ENCODE measurements around the gene FN1. TPM values are rescaled to one million over a fixed set of nuclear protein-coding genes. Genes with fewer than 3 reads are reported as not detected.

Gene FN1
- total and polyA plus RNA-seq, 2 donors (not counting 1 experiment from before 2014, with no cell fraction given), result 0.05 TPM; not detected in 1

GRCh38 chr2:215384710-215385109, 51.2 kb downstream of the FN1 start:
- no peak overlapping the region for H3K4me3 ChIP-seq (ENCODE audit: control extremely low read depth in 1 of 5, extremely low read depth in 1 of 5, insufficient read depth in 1 of 5, low read depth in 2 of 5, low read length in 4 of 5)
- H3K4me1 Mint-ChIP-seq, result no peaks in the 10 kb centered on the region
- H3K9me3 ChIP-seq (ENCODE audit: control extremely low read depth in 1 of 3, control insufficient read depth in 2 of 3, insufficient read depth in 1 of 3, low read length in 2 of 3), result no peaks in the 10 kb centered on the region
- no peak overlapping the region for H3K27ac ChIP-seq (ENCODE audit: low read length in 2 of 2)
- H3K79me2 ChIP-seq (ENCODE audit: control insufficient read depth, insufficient read depth, low read length), result no peaks in the 10 kb centered on the region
- no peak for ATAC-seq (ENCODE audit: low read depth)
- no peak overlapping the region for H3K9ac ChIP-seq (ENCODE audit: low read length)
- intact Hi-C loops (cut with micrococcal nuclease), result no loop called here
- no peak for DNase-seq
- no peak for TF ChIP-seq CTCF (IDR thresholded peaks at IDR 0.05)
- no peak for TF ChIP-seq EZH2 (IDR thresholded peaks at IDR 0.05; ENCODE audit: borderline replicate concordance, insufficient read depth, low read depth, low read length, poor library complexity, severe bottlenecking)
- no peak overlapping the region for H2AFZ ChIP-seq (ENCODE audit: insufficient read depth, low read depth, low read length, poor library complexity, severe bottlenecking)
- H3K4me1 ChIP-seq (ENCODE audit: control insufficient read depth in 2 of 2, insufficient read depth in 2 of 2, low read length in 2 of 2), result no peaks in the 10 kb centered on the region
- H4K20me1 ChIP-seq (ENCODE audit: control insufficient read depth, insufficient read depth, low read length, poor library complexity, severe bottlenecking), result no peaks in the 10 kb centered on the region
- H3K27me3 ChIP-seq (replicated peaks in 1 of 4; ENCODE audit: control extremely low read depth in 1 of 4, control insufficient read depth in 3 of 4, insufficient read depth in 4 of 4, low read length in 3 of 4), result no peaks in the 10 kb centered on the region
- H3K36me3 ChIP-seq (replicated peaks in 1 of 2; ENCODE audit: control extremely low read depth in 1 of 2, control insufficient read depth in 1 of 2, extremely low read depth in 1 of 2, insufficient read depth in 2 of 2, low read length in 1 of 2), result no peaks in the 10 kb centered on the region
- ChIA-PET POLR2A (no interaction called here), CTCF (no interaction called here)
- WGBS (ENCODE audit: insufficient coverage), result 92% methylated on average over 3 of the region's 7 CpGs
- H3K27ac Mint-ChIP-seq, result no peak overlapping the region
- no peaks in the 10 kb centered on the region for H3K27me3 Mint-ChIP-seq
- no peak overlapping the region for H3K4me2 ChIP-seq (replicated peaks; ENCODE audit: low read depth, low read length, poor library complexity, severe bottlenecking)
- no peaks in the 10 kb centered on the region for H3K9me3 Mint-ChIP-seq (ENCODE audit: insufficient read depth)
- no peak overlapping the region for H3K4me3 Mint-ChIP-seq

- WGBS (ENCODE audit: insufficient coverage), result 93% methylated on average over 6 of the region's 8 CpGs
Measured at GRCh38 chr2:215383652-215384279, 52.1 kb downstream of the FN1 start.

More at GRCh38 chr2:215383652-215384279, 52.1 kb downstream of the FN1 start:
- CTCF ChIA-PET, result no interaction called here
- no peak overlapping the region for H3K4me3 Mint-ChIP-seq
- no peaks in the 10 kb centered on the region for H3K27me3 ChIP-seq (replicated peaks in 1 of 4; ENCODE audit: control extremely low read depth in 1 of 4, control insufficient read depth in 3 of 4, insufficient read depth in 4 of 4, low read length in 3 of 4)
- H3K36me3 ChIP-seq (replicated peaks in 1 of 2; ENCODE audit: control extremely low read depth in 1 of 2, control insufficient read depth in 1 of 2, extremely low read depth in 1 of 2, insufficient read depth in 2 of 2, low read length in 1 of 2), result no peaks in the 10 kb centered on the region
- no peak overlapping the region for H3K4me2 ChIP-seq (replicated peaks; ENCODE audit: low read depth, low read length, poor library complexity, severe bottlenecking)
- TF ChIP-seq EZH2 (IDR thresholded peaks at IDR 0.05; ENCODE audit: borderline replicate concordance, insufficient read depth, low read depth, low read length, poor library complexity, severe bottlenecking), result no peak
- TF ChIP-seq CTCF (IDR thresholded peaks at IDR 0.05), result no peak
- H3K27ac ChIP-seq (ENCODE audit: low read length in 2 of 2), result no peak overlapping the region
- DNase-seq (no peak), ATAC-seq (ENCODE audit: low read depth) (no peak)
- H3K4me1 Mint-ChIP-seq, result no peaks in the 10 kb centered on the region
- POLR2A ChIA-PET, result no interaction called here
- H3K79me2 ChIP-seq (ENCODE audit: control insufficient read depth, insufficient read depth, low read length), result no peaks in the 10 kb centered on the region
- H3K27me3 Mint-ChIP-seq, result no peaks in the 10 kb centered on the region
- H3K9ac ChIP-seq (ENCODE audit: low read length), result no peak overlapping the region
- intact Hi-C loops (cut with micrococcal nuclease), result no loop called here
- no peak overlapping the region for H2AFZ ChIP-seq (ENCODE audit: insufficient read depth, low read depth, low read length, poor library complexity, severe bottlenecking)
- no peaks in the 10 kb centered on the region for H3K4me1 ChIP-seq (ENCODE audit: control insufficient read depth in 2 of 2, insufficient read depth in 2 of 2, low read length in 2 of 2)
- no peak overlapping the region for H3K27ac Mint-ChIP-seq
- H4K20me1 ChIP-seq (ENCODE audit: control insufficient read depth, insufficient read depth, low read length, poor library complexity, severe bottlenecking), result no peaks in the 10 kb centered on the region
- H3K9me3 Mint-ChIP-seq (ENCODE audit: insufficient read depth), result no peaks in the 10 kb centered on the region
- no peak overlapping the region for H3K4me3 ChIP-seq (ENCODE audit: control extremely low read depth in 1 of 5, extremely low read depth in 1 of 5, insufficient read depth in 1 of 5, low read depth in 2 of 5, low read length in 4 of 5)
- no peaks in the 10 kb centered on the region for H3K9me3 ChIP-seq (ENCODE audit: control extremely low read depth in 1 of 3, control insufficient read depth in 2 of 3, insufficient read depth in 1 of 3, low read length in 2 of 3)
